Karpas-422 (cell line): ENCODE measurements around the gene UTP25. TPM values are rescaled to one million over a fixed set of nuclear protein-coding genes. Genes with fewer than 3 reads are reported as not detected.

Experiments used
- DNase-seq: peaks from one replicate; pipeline ENCODE4 v3.0.0-alpha.2; 2015
- H2AFZ ChIP-seq: fragments of 200-600 bp; sonication (generic); 2 replicates; pipeline ENCODE4 v1.6.1; 2014; ENCODE audit warnings: antibody characterized with exemption, low read length, mixed read lengths
- H3K27ac ChIP-seq: fragments of 200-600 bp; sonication (generic); 2 replicates; pipeline ENCODE4 v1.5.1; 2014; ENCODE audit warnings: mild to moderate bottlenecking, low read length, moderate library complexity
- H3K27me3 ChIP-seq: fragments of 200-600 bp; sonication (generic); 2 replicates; pipeline ENCODE4 v1.6.1; 2014; ENCODE audit warnings: low read length, mixed read lengths
- H3K36me3 ChIP-seq: fragments of 200-600 bp; sonication (generic); 2 replicates; pipeline ENCODE4 v1.6.1; 2014; ENCODE audit warnings: low read length, mixed read lengths; ENCODE audit not compliant: insufficient read depth
- H3K4me1 ChIP-seq: fragments of 200-600 bp; sonication (generic); 2 replicates; pipeline ENCODE4 v1.6.1; 2014; ENCODE audit warnings: mild to moderate bottlenecking, low read length, mixed read lengths
- H3K4me2 ChIP-seq: fragments of 200-600 bp; sonication (generic); 2 replicates; pipeline ENCODE4 v1.6.1; 2014; ENCODE audit warnings: low read length, low read depth, mild to moderate bottlenecking; ENCODE audit not compliant: poor library complexity, severe bottlenecking
- H3K4me3 ChIP-seq: fragments of 200-600 bp; sonication (generic); 2 replicates; pipeline ENCODE4 v1.5.1; 2014; ENCODE audit warnings: mild to moderate bottlenecking, antibody characterized with exemption, low read length, mixed read lengths
- H3K79me2 ChIP-seq: fragments of 200-600 bp; sonication (generic); 2 replicates; pipeline ENCODE4 v1.6.1; 2014; ENCODE audit warnings: mild to moderate bottlenecking, low read length, mixed read lengths
- H3K9ac ChIP-seq: fragments of 200-600 bp; sonication (generic); 2 replicates; pipeline ENCODE4 v1.6.0; 2014; ENCODE audit warnings: low read length
- H3K9me2 ChIP-seq: fragments of 200-600 bp; sonication (generic), shearing (Covaris generic); replicated peaks from 2 replicates; pipeline ENCODE4 v1.6.0; 2014; ENCODE audit warnings: mild to moderate bottlenecking, low read length, moderate library complexity; ENCODE audit not compliant: insufficient read depth
- H3K9me3 ChIP-seq: fragments of 300-700, 200-600 bp; sonication (generic); 2 replicates; pipeline ENCODE4 v1.6.1; 2014; ENCODE audit warnings: low read length, mixed read lengths
- H4K20me1 ChIP-seq: fragments of 200-600 bp; sonication (generic); 2 replicates; pipeline ENCODE4 v1.6.1; 2014; ENCODE audit warnings: mild to moderate bottlenecking, antibody characterized with exemption, low read length, low read depth; ENCODE audit not compliant: insufficient read depth
- total RNA-seq: library from RNA; depleted of rRNA; stranded (reverse); fragments of >200 nt; shearing (Covaris generic); gene quantifications from 2 replicates; pipeline ENCODE4 v1.2.3, GENCODE V29; 2014; ENCODE audit warnings: low replicate concordance

UTP25 gene
- total RNA-seq, 1 experiment from 2014 or later: 11.7 TPM

DNA sequence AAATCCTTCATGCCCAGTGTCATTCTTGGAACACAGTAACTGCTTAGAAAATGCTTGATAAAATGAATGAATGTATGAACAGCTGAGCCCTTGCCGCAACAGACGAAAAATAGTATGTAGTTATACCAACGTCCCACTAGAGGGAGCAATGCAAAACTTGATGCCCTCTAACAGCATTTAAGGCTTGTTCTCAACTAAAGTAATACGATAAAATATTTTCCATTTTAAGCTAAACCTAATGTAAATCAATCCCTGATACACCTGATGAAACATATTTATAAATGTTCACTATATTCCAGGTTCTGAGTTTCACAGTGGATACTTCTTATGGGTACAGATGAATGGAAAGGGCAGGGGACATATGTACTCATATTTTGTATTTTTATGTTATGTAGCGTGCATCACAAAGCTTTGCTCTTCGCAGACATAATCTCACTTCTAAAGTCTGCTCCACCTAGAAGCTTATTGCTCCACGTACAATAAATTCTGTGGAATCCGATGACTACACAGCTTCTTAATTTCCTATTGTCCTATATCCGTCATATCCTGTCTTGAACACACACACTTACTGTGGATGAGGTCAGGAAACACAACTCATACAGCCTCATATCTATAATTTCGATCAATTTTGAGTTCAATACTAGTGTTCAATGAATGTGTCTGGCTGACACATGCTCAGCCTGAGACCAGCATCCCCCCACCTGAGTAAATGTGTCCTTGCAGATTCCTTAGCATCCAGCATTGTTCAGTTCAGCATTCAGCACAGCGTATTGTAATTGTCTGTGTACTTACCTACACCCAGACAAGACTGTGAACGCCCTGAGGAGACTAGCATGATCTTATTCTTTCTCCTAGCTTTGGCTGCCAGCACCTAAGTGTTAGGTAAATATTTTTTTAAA lies 4.4 kb upstream of the UTP25 start:
- H4K20me1 ChIP-seq: no peaks in the 10 kb centered on the region
- no peaks in the 10 kb centered on the region for H3K9me2 ChIP-seq
- no peak overlapping the region for H3K4me3 ChIP-seq
- H3K9ac ChIP-seq: no peak overlapping the region
- H3K9me3 ChIP-seq: no peaks in the 10 kb centered on the region
- DNase-seq: peak; percentile 82
- H3K79me2 ChIP-seq: peaks cover 6% of the 10 kb centered on the region
- no peak overlapping the region for H3K4me2 ChIP-seq
- no peaks in the 10 kb centered on the region for H3K27me3 ChIP-seq
- peak overlapping the region; percentile 61; the same call in 1 of the 2 replicates for H2AFZ ChIP-seq
- H3K36me3 ChIP-seq: no peaks in the 10 kb centered on the region
- no peak overlapping the region for H3K27ac ChIP-seq
- H3K4me1 ChIP-seq: 0 out of 2 replicates have a peak, but pooled peaks cover 2% of the 10 kb centered on the region

DNA sequence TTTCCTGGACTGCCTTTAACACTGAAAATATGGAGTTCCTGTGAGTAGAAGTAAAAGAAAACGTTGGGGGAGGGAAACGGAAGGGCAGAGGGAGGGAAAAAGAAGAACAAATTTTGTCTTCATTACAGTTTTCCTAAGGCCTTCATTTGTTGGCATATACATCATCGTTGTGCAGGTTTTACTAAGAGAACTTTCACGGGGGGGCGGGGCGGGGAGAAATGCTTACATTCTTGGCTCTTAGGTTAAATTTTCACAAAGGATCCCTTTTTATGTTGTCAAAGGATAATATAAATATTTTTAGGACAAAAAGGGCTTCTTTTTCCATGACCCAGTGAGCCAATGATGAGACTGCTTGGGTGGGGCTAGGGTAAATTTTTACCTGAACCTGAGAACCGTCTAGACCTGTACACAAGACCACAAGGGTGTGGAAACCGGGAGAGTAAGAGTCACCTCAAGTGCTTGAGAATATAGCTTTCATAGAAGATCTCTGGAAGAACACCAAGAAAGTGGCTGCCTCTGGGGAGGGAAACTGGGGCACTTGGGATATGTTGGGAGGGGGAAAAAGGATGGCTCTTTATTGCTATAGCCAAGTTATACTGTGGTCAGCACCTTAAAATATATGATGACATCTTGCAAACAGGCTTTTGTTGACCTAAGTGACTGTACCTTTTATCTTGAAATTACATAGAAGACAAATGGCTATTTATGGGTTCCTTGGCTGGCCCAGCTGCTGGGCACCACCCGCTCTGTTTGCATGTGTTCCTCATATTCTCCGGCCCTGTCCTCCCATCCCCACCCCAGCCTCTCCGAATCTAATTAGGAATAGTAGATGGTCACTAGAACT lies 2.0 kb upstream of the UTP25 start:
- Histone ChIP-seq H3K4me3 (no peak overlapping the region), H4K20me1 (no peaks in the 10 kb centered on the region), H3K9ac (no peak overlapping the region), H3K79me2 (peaks cover 28% of the 10 kb centered on the region), H3K4me2 (no peak overlapping the region), H3K9me3 (no peaks in the 10 kb centered on the region), H2AFZ (no peak overlapping the region), H3K4me1 (peaks cover 16% of the 10 kb centered on the region), H3K27ac (no peak overlapping the region), H3K9me2 (no peaks in the 10 kb centered on the region), H3K36me3 (peaks cover 7% of the 10 kb centered on the region; the same call in 1 of the 2 replicates), H3K27me3 (no peaks in the 10 kb centered on the region)
- DNase-seq: no peak

GRCh38 chr1:209829716-209830115 lies 1.9 kb downstream of the UTP25 start:
- H3K27ac ChIP-seq: no peak overlapping the region
- peaks cover 37% of the 10 kb centered on the region; the same call in 1 of the 2 replicates for H3K36me3 ChIP-seq
- H3K9ac ChIP-seq: no peak overlapping the region
- H3K9me2 ChIP-seq: no peaks in the 10 kb centered on the region
- peaks cover 50% of the 10 kb centered on the region for H3K79me2 ChIP-seq
- DNase-seq: no peak
- peaks cover 14% of the 10 kb centered on the region for H3K4me1 ChIP-seq
- no peaks in the 10 kb centered on the region for H3K27me3 ChIP-seq
- no peaks in the 10 kb centered on the region for H3K9me3 ChIP-seq
- H3K4me3 ChIP-seq: no peak overlapping the region; the same call in 1 of the 2 replicates
- no peak overlapping the region for H2AFZ ChIP-seq
- H4K20me1 ChIP-seq: no peaks in the 10 kb centered on the region
- peak overlapping the region; percentile 75 for H3K4me2 ChIP-seq

DNA sequence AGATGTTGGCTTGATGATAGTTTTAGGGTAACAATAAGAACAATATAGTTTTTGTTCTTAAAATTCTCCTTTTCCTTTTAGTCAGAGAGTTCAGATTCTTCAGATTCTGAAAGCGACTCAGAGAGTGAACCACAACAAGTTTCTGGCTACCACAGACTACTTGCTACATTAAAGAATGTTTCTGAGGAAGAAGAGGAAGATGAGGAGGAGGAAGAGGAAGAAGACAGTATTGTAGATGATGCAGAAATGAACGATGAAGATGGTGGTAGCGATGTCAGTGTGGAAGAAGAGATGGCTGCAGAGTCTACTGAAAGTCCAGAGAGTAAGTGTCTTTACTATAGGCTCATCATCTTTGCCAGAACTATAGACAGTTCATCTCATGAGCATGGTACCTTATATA lies 3.0 kb downstream of the UTP25 start:
- Histone ChIP-seq H3K27ac (no peak overlapping the region), H3K9me3 (no peaks in the 10 kb centered on the region), H2AFZ (no peak overlapping the region), H3K4me3 (no peak overlapping the region), H4K20me1 (no peaks in the 10 kb centered on the region), H3K27me3 (no peaks in the 10 kb centered on the region), H3K79me2 (peaks cover 50% of the 10 kb centered on the region), H3K4me2 (no peak overlapping the region), H3K4me1 (peaks cover 14% of the 10 kb centered on the region), H3K9me2 (no peaks in the 10 kb centered on the region), H3K9ac (no peak overlapping the region), H3K36me3 (peaks cover 43% of the 10 kb centered on the region; the same call in 1 of the 2 replicates)
- no peak for DNase-seq

GRCh38 chr1:209831615-209832014 lies 3.8 kb downstream of the UTP25 start:
- Histone ChIP-seq H3K9ac (no peak overlapping the region), H2AFZ (no peak overlapping the region), H3K4me2 (no peak overlapping the region), H3K79me2 (peaks cover 50% of the 10 kb centered on the region), H3K27ac (no peak overlapping the region), H3K9me3 (no peaks in the 10 kb centered on the region), H3K36me3 (peaks cover 52% of the 10 kb centered on the region; the same call in 1 of the 2 replicates), H4K20me1 (no peaks in the 10 kb centered on the region), H3K4me3 (no peak overlapping the region), H3K4me1 (peaks cover 14% of the 10 kb centered on the region), H3K27me3 (no peaks in the 10 kb centered on the region), H3K9me2 (no peaks in the 10 kb centered on the region)
- DNase-seq: no peak

GRCh38 chr1:209835782-209836298 lies 8.1 kb downstream of the UTP25 start:
- no peaks in the 10 kb centered on the region for H3K9me2 ChIP-seq
- no peak overlapping the region for H3K9ac ChIP-seq
- H2AFZ ChIP-seq: no peak overlapping the region
- no peak overlapping the region for H3K4me3 ChIP-seq
- H3K4me2 ChIP-seq: no peak overlapping the region
- H4K20me1 ChIP-seq: no peaks in the 10 kb centered on the region
- H3K27me3 ChIP-seq: no peaks in the 10 kb centered on the region
- no peaks in the 10 kb centered on the region for H3K9me3 ChIP-seq
- H3K79me2 ChIP-seq: peaks cover 21% of the 10 kb centered on the region
- peaks cover 79% of the 10 kb centered on the region; the same call in 1 of the 2 replicates for H3K36me3 ChIP-seq
- H3K27ac ChIP-seq: no peak overlapping the region
- H3K4me1 ChIP-seq: no peaks in the 10 kb centered on the region
- no peak for DNase-seq

DNA sequence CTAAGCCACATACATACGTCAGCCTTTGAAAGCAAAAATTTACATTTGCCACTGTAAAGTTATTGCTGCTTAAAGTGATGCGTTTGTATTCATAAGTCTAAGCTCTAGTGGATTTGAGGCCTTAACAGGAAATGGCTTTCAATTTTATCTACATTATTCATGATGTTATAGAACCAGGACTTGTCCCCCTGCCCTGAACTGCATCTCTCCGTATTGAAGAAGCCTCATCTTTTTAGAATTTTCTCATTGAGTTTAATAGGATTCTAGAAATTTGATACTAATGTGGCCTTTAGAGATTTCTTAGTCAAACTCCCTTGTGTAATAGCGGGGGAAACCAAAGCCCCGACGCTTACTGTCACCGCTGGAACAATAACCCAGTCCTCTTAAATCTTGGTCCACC lies 9.9 kb downstream of the UTP25 start:
- no peak overlapping the region for H2AFZ ChIP-seq
- H3K27ac ChIP-seq: no peak overlapping the region
- no peak for DNase-seq
- H3K9me3 ChIP-seq: no peaks in the 10 kb centered on the region
- H3K4me3 ChIP-seq: no peak overlapping the region
- peaks cover 7% of the 10 kb centered on the region; the same call in 1 of the 2 replicates for H3K79me2 ChIP-seq
- no peaks in the 10 kb centered on the region for H4K20me1 ChIP-seq
- peaks cover 84% of the 10 kb centered on the region; the same call in 1 of the 2 replicates for H3K36me3 ChIP-seq
- no peaks in the 10 kb centered on the region for H3K27me3 ChIP-seq
- no peak overlapping the region for H3K9ac ChIP-seq
- no peak overlapping the region for H3K4me2 ChIP-seq
- no peaks in the 10 kb centered on the region for H3K4me1 ChIP-seq
- no peaks in the 10 kb centered on the region for H3K9me2 ChIP-seq

DNA sequence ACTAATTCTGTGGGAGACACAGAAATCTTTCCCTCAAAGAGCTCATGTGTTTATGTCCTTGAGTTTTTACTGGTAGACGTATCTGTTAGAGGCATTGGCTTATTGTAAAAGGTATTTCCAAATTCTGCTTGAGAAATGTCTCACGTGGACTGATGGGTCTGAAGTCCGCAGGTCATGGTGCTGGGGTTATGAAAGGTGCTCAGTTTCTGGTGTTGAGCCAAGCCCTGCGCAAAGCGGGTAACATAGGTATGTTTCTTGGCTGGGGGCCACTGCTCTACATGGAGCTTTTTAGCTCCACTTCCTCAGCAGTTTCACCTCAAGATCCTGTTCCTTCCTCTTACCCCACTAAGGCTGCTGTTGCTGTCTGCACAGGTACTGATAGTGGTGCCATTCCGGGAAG lies 10.8 kb downstream of the UTP25 start:
- no peak overlapping the region for H3K27ac ChIP-seq
- peaks cover 7% of the 10 kb centered on the region; the same call in 1 of the 2 replicates for H3K79me2 ChIP-seq
- H3K9me3 ChIP-seq: no peaks in the 10 kb centered on the region
- H3K9ac ChIP-seq: no peak overlapping the region
- no peak for DNase-seq
- H3K4me3 ChIP-seq: no peak overlapping the region
- H4K20me1 ChIP-seq: no peaks in the 10 kb centered on the region
- no peak overlapping the region for H2AFZ ChIP-seq
- H3K36me3 ChIP-seq: peaks cover 84% of the 10 kb centered on the region; the same call in 1 of the 2 replicates
- H3K27me3 ChIP-seq: no peaks in the 10 kb centered on the region
- no peaks in the 10 kb centered on the region for H3K9me2 ChIP-seq
- H3K4me2 ChIP-seq: no peak overlapping the region
- no peaks in the 10 kb centered on the region for H3K4me1 ChIP-seq
